ENCODE results near the gene MTFR1L. TPM values are rescaled to one million over a fixed set of nuclear protein-coding genes. Genes with fewer than 3 reads are reported as not detected.
A peak's percentile ranks its signal among the peaks of the same experiment; 100 is the strongest.

MTFR1L gene
- total and polyA plus RNA-seq, 2 donors from 2014 or later = 66.6 to 108 TPM

GRCh38 chr1:25809929-25810328, 9.8 kb upstream of the MTFR1L start:
- Histone ChIP-seq H3K9me3 (ENCODE audit: control insufficient read depth in 2 of 3, insufficient read depth in 1 of 3, low read length in 3 of 3) (no peaks in the 10 kb centered on the region), H3K27ac (ENCODE audit: low read depth in 2 of 2, low read length in 2 of 2) (no peak overlapping the region), H3K9ac (ENCODE audit: low read length in 3 of 3) (no peak overlapping the region), H3K4me1 (ENCODE audit: control insufficient read depth in 2 of 3, insufficient read depth in 2 of 3, low read depth in 1 of 3, low read length in 3 of 3) (peaks cover 0 to 12% (median 0%) of the 10 kb centered on the region in 3 donors), H3K27me3 (ENCODE audit: control insufficient read depth, insufficient read depth, low read length) (no peaks in the 10 kb centered on the region), H3K4me3 (ENCODE audit: low read length in 3 of 3) (no peak overlapping the region), H3K36me3 (ENCODE audit: control insufficient read depth in 2 of 3, insufficient read depth in 3 of 3, low read length in 3 of 3) (peaks cover 0 to 14% (median 3%) of the 10 kb centered on the region in 3 donors)
- FAIRE-seq (no peak), DNase-seq (peak in 1 of 5 donors; percentile 69)
- intact Hi-C loops (cut with DNase I) = no loop called here
- TF ChIP-seq, protein P1, sequence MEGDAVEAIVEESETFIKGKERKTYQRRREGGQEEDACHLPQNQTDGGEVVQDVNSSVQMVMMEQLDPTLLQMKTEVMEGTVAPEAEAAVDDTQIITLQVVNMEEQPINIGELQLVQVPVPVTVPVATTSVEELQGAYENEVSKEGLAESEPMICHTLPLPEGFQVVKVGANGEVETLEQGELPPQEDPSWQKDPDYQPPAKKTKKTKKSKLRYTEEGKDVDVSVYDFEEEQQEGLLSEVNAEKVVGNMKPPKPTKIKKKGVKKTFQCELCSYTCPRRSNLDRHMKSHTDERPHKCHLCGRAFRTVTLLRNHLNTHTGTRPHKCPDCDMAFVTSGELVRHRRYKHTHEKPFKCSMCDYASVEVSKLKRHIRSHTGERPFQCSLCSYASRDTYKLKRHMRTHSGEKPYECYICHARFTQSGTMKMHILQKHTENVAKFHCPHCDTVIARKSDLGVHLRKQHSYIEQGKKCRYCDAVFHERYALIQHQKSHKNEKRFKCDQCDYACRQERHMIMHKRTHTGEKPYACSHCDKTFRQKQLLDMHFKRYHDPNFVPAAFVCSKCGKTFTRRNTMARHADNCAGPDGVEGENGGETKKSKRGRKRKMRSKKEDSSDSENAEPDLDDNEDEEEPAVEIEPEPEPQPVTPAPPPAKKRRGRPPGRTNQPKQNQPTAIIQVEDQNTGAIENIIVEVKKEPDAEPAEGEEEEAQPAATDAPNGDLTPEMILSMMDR (IDR thresholded peaks at IDR 0.05; ENCODE audit: borderline replicate concordance, extremely low read depth, insufficient read depth) = no peak

DNA sequence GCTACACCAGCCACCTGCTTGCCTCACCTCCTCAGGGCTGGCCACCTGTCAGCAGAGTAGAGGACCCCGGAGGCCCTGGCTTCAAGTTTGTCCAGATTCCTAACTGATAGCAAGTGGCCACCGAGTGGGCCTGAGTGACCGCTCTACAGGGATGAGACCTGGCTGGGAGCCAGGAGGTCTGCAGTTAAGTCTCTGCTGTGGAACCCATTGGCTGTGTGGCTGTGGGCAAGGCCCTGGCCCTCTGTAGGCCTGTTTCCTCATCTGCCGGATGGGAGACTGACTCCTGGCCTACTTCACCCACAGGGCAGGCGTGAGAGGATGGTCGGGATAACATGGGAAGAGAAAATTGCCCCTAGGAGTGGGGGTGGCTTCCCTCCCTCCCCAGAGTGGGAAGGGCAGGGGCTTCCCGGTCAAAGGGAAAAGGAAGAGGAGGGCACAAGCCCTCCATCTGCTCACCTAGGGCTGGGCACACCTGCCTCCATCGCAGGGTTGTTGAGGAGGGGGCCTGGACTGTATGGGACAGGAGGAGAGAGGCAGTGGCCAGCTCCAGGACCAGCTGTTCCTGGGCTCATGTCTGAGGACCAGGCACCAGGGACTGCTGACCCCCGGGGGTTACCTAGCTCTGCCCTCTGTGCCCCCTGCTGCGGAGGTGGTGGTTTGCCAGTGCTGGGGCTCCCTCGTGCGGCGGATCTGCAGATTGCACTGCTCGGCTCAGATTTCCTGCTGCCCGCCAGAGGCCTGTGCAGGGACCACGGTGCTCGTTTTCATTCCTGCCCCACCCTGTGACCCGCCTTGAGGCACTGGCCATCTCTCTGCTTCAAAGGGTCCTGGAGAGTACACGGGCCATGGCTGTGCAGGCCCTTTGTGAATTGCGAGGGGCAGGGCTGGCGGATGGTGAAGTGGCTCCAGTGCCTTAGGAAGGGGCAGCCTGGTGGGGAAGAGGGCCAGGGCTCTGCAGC, 9.1 kb upstream of the MTFR1L start:
- Histone ChIP-seq H3K36me3 (ENCODE audit: control insufficient read depth in 2 of 3, insufficient read depth in 3 of 3, low read length in 3 of 3) (peaks cover 0 to 11% (median 3%) of the 10 kb centered on the region in 3 donors), H3K27me3 (ENCODE audit: control insufficient read depth, insufficient read depth, low read length) (no peaks in the 10 kb centered on the region), H3K9ac (ENCODE audit: low read length in 3 of 3) (no peak overlapping the region), H3K4me3 (ENCODE audit: low read length in 3 of 3) (no peak overlapping the region), H3K4me1 (ENCODE audit: control insufficient read depth in 2 of 3, insufficient read depth in 2 of 3, low read depth in 1 of 3, low read length in 3 of 3) (peaks cover 0 to 11% (median 0%) of the 10 kb centered on the region in 3 donors), H3K27ac (ENCODE audit: low read depth in 2 of 2, low read length in 2 of 2) (no peak overlapping the region), H3K9me3 (ENCODE audit: control insufficient read depth in 2 of 3, insufficient read depth in 1 of 3, low read length in 3 of 3) (no peaks in the 10 kb centered on the region)
- FAIRE-seq (no peak), DNase-seq (peak; percentile 60 to 87 (median 66))
- TF ChIP-seq, protein P1 (IDR thresholded peaks at IDR 0.05; ENCODE audit: borderline replicate concordance, extremely low read depth, insufficient read depth) = peak; percentile 92
- intact Hi-C loops (cut with DNase I) = no loop called here

DNA sequence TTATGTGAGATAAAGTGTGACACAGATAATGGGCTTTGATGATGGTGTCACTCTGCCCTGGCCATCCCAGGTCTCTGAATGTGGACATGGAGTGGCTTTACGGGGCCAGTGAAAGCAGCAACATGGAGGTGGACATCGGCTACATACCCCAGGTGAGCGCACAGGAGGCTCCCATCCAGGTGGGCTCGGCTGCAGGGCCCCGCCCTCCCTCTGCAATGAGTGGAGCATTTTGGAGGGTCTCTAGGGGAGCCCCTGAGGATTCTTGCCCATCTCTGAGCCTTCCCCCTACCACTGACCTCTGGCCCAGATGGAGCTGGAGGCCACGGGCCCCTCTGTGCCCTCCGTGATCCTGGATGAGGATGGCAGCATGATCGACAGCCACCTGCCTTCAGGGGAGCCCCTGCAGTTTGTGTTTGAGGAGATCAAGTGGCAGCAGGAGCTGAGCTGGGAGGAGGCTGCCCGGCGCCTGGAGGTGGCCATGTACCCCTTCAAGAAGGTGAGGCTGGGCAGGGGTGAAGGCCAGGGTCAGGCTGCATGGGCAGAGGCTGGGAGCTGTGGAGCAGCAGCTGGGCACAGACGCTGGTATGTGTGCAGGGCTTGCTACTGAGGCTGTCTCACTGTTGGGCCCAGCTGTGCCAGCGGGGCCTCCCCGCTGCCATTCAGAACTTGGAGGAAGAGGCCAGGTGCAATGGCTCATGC, 8.2 kb upstream of the MTFR1L start:
- intact Hi-C loops (cut with DNase I) = no loop called here
- no peak overlapping the region for H3K27ac ChIP-seq (ENCODE audit: low read depth in 2 of 2, low read length in 2 of 2)
- TF ChIP-seq, protein P1 (IDR thresholded peaks at IDR 0.05; ENCODE audit: borderline replicate concordance, extremely low read depth, insufficient read depth) = no peak
- no peak overlapping the region for H3K4me3 ChIP-seq (ENCODE audit: low read length in 3 of 3)
- peaks cover 0 to 7% (median 0%) of the 10 kb centered on the region in 3 donors for H3K4me1 ChIP-seq (ENCODE audit: control insufficient read depth in 2 of 3, insufficient read depth in 2 of 3, low read depth in 1 of 3, low read length in 3 of 3)
- no peak for FAIRE-seq
- H3K36me3 ChIP-seq (ENCODE audit: control insufficient read depth in 2 of 3, insufficient read depth in 3 of 3, low read length in 3 of 3) = peaks cover 0 to 9% (median 3%) of the 10 kb centered on the region in 3 donors
- no peaks in the 10 kb centered on the region for H3K9me3 ChIP-seq (ENCODE audit: control insufficient read depth in 2 of 3, insufficient read depth in 1 of 3, low read length in 3 of 3)
- no peak overlapping the region for H3K9ac ChIP-seq (ENCODE audit: low read length in 3 of 3)
- H3K27me3 ChIP-seq (ENCODE audit: control insufficient read depth, insufficient read depth, low read length) = no peaks in the 10 kb centered on the region
- peak in 1 of 5 donors; percentile 74 for DNase-seq

Measured in kidney (tissue), 14 donors.